Stimulated activated CD8-positive, alpha-beta memory T cell treated with anti-CD3 and anti-CD28 coated beads, Interleukin-12 subunit alpha, Interleukin-12 subunit beta, amount 100 ng/mL, for 24 hours (primary cell): Measurements from ENCODE around the gene ACOX1.

ENCODE experiments used
- DNase-seq: peaks from one replicate; pipeline ENCODE4 v3.0.0-alpha.2; 2020; ENCODE audit errors: extremely low read depth

Gene ACOX1

DNA sequence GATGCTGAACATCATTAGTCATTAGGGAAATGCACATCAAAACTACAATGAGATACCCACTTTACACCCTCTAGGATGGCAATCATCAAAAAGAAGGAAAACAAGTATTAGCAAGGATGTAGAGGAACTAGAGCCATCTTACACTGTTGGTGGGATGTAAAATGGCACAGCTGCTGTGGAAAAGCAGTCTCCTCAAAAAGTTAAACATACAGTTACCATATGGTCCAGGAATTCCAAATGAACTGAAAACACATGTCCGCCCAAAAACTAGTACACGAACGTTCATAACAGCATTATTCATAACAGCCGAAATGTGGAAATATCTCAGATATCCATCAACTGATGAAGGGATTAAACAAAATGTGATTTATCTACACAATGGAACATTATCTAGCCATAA is 45.2 kb downstream of the ACOX1 start:
- no peak for DNase-seq

DNA sequence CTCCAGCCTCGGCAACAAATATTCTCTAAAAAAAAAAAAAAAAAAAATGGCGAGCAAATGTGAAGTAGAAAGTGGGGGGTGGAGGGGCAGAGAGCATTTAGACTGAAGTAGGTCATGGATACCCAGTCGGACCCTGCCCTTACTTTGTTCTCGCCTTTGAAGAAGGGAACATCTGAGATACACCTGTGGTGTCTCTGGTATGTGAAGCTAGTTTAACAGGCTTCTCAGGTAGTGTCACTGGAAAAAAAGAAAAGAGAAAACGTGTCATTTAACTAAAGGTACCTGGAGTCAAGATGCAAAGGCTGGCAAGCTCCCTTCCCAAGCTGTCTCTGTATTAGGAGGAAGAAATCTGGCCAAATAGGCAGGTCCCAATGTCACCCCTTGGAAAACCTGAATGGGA is 46.1 kb downstream of the ACOX1 start:
- no peak for DNase-seq

DNA sequence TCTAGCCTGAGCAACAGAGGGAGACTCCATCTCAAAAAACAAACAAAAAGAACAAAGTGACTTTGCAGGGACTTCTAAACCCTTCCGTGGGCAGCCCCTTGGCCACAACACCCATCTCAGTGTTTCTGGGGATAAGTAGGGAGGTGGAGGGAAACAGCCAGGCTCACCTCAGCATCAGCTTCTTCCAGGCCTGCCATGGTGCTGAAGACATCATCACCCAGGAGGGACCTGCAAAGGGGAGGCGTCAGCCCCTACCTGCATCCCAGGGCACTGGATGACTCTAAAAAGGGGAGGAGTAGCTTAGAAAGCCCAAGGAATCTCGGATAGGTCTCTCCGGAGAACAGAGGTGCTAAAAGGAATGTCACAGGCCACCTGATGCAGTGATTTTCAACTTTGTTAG is 47.9 kb downstream of the ACOX1 start:
- no peak for DNase-seq

DNA sequence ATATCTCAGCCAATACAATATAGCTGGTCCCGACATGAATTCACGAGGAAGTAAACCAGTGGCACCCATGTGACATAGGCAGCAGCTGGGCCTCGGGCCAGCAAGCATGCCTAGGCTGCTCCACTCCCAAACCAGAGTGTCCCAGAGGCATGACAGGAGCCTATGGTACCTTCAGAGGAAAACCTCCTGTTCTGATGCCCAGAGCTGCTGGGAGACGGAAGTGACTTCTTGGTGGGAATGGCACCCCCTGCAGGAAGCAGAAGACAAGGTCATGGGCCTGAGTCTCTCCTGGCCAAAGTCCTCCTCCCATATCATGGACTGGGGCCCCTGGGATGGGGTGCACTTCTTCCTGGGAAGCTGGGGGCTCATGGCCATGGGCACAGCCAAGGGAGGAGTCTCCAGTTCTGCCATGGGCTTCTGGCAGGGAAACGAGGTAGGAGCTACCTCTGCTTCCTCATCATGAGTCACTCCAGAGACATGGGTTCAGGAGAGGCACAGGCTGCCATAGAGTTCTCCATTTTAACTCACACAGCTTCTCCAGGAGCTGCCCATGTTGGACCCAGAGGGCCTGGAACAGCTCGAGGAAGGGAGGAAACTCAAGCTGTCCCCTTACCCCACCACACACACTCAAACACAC is 51.6 kb downstream of the ACOX1 start:
- DNase-seq, result no peak

DNA sequence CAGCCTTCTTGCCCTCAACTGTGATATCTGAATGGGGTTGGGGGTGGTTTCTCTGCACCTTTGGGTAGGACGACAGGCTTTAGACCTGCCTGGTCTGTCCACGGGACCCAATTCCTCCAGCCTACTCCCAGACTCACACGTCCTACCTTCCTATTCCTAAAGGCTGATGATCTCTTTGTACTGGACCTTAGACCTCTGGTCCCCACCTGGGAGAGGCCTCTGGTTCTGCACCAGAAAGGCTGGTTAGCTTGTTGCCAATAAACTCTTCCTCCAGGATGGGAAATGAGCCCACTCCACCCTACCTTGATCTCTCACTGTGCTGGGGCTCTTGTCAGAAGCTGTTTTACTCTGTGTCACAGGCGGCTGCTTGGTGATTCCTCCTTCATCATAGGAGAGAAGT is 52.5 kb downstream of the ACOX1 start:
- no peak for DNase-seq

DNA sequence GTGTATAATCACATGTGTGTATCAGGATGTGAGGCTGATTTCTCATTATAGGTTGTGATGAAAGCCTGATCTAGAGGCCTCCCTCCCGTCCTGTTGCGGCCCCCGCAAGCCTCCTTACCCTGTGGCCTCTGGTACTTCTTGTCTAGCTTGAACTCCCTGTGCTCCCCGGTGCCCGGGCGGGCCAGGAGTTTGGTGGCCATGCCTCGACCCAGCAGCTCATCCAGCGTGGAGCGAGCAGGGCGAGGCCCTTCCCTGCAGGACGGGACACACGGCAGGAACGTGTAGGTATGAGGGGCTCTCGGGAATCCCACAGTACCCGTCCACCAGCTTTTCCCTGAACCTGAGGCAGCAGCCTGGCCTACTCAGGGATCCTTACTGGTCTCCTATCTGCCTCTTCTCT is 53.1 kb downstream of the ACOX1 start:
- no peak for DNase-seq

DNA sequence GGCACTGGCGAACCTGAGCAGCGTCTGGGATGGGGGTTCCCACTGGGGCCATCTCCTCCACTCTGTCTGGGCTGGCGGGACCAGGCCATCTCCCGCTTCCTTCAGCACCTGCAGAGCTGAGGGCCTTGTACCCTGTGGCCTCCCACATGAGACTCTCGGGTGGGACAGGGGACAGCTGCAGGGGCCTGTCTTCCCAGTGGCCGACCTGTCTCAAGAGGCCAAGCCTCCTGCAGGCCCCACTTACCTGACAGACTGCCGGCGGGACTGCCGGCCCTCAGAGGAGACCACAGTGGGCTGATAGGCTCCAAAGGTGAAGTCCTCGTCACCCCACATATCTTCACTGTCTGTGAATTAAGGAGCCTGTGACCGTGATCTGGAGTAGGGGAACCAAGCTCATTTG is 53.9 kb downstream of the ACOX1 start:
- no peak for DNase-seq

DNA sequence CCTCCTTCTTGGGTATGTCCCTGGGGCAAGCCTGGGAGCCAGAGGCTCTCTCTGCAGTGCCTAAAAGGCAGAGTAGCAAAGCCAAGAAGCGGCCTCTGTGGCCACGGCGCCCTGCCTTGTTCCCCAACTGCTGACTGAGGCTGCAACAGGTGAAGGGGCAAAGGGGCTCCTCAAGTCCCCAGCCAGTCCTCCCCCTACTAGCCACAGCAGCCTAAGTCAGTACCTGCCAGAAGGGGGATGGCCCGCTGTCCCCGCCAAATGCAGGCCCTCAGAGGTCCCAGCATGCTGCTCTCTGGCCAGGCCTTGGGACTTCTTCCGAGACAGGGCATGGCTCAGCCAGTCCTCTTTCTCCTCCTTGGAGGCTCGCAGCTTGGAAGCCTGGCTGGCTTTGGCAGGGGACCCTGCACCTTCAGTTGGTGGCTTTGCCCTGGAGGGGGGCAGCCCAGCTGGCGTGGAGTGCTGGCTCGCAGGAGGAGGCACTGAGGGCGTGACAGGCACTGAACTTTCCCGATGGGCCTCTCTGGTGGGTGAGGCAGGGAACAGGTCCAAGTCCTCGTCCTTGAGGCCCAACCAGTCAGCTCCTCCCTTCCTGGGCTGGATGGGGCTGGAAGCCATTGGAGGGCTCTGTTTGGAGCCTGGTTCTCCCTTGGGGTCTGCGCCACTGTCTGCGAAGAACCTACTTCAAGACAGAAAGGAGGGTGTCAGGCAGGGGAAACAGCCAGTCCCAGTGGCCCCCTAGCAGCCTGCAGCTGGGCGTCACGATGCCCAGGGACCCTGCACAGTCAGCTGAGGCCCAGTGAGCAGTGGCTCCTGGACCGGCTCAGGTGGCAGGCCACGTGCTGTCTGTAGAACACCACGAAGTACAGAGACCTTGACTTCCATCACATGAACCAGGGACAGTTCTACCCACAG is 55.7 kb downstream of the ACOX1 start:
- no peak for DNase-seq

DNA sequence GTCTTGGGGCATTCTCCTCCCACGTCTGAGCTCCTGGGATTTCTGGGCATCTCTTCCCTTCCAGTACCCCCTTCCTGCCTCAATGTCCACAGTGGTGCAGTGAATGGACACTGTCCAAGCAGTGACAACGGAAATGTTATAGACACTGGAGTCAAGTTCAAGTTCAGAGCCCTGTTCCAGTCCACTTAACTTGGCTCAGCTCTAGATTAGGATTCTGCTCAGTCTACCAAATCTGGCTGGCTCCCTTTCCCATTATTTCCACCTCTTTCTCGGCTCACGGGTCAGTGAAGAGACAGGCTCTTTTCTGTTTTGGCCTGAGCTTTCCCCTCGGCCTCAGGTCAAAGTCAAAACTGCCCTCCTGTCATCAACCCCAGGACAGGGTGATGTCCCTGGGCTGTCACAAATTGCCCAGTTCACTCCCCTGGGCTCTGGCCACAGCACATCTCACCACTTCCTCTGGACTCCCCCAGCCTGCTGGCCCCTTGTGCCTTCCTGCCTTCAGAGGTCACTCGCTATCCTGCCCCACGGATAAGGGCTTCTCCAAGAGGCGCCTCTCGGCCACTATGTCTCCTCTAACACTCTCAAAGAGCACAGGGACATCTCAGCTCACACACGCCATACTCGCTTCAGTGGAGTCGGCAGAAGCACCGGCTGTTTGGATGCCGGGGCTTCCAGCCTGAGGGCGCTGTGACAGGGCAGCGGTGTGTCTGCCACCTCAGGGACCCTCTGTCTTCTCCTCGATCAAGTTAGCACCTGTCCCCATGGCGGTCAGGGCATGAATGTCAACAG is 56.6 kb downstream of the ACOX1 start:
- no peak for DNase-seq

DNA sequence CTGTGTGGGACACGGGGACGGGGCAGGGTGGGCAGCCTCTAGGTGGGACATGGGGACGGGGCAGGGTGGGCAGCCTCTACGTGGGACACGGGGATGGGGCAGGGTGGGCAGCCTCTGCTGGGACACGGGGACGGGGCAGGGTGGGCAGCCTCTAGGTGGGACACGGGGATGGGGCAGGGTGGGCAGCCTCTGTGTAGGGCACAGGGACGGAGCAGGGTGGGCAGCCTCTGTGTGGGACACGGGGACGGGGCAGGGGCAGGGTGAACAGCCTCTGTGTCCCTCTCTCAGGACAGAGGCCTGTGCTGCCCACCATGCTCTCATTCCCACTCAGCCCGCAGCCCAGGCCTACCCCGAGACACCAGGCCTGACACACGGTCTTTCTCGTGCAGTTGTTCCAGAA is 57.4 kb downstream of the ACOX1 start:
- no peak for DNase-seq

DNA sequence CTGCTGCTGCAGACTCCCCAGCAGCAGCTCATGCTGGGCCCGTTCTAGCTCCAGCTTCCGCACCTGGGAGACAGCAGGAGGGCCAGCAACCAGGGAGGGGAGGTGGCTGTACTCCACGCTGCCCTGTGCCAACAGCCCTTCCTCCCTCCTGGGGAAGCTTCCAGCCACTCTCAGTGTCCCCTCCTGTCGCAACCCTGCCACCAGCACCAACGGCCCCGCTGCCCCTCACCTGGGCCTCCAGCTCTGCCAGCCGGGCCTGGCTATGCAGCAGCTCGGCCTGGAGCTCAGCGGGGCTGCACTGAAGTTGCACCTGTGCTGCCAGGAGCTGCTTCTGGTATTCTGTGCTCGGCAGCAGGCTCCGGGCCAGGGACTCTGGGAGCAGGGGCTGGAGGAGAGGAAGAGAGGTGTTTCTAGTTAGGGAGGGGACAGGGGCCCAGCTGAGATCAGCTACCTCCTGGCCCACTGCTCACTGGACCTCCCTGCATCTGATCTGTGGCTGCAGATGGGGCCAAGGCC is 58.9 kb downstream of the ACOX1 start:
- DNase-seq, result no peak

DNA sequence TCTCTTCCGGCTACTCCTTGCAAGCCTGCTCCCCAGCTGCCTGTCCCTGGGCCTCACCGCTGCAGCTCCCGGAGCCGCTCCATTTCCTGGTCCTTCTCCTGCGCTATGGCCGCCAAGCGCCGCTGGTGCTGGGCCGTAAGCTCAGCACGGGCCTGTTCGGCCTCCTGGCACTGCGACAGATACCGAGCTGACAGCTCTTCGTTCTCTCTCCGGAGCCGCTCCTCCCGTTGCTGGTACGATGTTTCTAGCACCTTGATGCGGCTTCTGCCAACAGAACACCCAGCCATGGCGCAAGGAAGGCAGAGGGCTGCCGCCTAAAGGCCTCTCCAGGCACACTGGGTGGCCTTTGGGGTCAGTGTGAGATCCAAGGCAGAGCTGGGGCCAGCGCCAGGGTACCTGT is 59.4 kb downstream of the ACOX1 start:
- no peak for DNase-seq

DNA sequence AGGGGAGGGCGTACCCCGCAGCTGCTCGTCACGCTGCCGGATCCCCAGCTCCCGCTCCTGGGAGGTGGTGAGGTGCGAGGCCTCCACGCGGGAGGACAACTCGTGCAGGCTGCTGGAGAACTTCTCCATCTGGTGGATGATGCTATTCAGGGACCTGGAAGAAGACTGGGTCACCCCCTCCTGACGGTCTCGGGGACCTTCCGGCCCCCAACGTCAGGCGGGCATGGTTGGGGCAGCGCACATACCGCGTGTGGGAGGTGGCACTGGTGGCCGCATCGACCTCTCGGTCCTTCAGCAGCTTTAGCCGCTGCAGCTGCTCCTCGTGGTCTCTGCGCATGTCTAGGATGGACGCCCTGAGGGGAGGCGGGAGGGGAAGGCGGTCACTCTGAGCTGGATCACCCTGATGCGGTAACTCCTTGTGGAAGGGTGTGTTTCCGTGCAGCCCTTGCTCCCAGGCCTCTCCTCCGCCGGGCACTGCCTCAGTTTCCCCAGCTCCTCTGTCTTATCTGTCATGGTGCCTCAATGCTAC is 61.0 kb downstream of the ACOX1 start:
- DNase-seq, result no peak

DNA sequence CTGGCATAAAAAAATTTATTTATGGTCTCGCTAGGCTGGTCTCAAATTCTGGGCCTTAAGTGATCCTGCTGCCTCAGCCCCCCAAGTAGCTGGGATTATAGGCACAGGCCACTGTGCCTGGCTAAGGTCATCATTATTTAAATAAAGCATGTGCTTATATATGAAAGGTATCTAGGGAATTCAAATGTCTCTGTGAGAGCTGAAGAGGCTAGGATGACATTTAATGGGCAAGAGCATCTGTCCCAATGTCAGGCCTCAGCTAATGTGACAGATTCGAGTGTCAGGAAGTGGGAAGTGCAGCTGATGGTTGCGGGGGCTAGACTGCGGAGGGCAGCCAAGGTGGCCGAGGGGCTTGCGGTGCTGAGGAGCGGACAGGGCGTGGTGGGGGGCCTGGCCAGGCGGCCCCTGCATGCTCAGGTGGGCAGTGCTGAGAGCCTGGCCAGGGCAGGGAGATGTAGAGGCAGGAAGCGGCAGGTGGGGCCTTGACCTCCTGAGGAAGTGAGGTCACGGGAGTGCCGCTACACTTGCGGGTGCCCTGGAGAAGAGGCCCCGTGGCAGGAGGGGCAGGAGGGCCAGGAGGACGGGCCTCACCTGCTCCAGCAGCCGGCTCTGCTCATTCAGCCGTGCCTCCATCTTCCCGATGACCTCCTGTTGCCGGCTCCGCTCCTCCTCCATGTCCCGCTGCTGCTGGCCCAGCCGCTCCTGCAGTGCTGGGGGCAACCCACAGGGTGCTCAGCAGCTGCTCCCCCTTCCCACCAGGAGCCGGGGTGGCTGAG is 61.6 kb downstream of the ACOX1 start:
- DNase-seq, result no peak

DNA sequence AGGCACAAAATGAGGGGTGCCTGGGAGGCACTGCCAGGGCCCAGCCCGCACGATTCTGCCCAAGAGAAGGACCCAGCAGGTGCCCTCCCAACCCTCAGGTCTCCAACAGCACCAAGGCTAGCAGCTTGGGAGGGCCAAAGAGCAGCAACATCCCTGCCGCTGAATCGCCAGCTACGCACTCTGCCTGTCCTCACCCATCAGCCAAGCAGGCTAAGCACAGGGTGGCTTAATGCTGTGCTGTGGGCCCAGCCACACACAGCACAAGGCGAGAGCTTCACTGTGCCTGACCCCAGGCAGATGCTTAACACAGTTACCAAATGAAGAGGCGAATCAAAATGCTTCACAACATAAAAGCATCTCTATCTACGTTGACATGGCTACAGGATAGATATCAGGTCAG is 63.7 kb downstream of the ACOX1 start:
- no peak for DNase-seq

DNA sequence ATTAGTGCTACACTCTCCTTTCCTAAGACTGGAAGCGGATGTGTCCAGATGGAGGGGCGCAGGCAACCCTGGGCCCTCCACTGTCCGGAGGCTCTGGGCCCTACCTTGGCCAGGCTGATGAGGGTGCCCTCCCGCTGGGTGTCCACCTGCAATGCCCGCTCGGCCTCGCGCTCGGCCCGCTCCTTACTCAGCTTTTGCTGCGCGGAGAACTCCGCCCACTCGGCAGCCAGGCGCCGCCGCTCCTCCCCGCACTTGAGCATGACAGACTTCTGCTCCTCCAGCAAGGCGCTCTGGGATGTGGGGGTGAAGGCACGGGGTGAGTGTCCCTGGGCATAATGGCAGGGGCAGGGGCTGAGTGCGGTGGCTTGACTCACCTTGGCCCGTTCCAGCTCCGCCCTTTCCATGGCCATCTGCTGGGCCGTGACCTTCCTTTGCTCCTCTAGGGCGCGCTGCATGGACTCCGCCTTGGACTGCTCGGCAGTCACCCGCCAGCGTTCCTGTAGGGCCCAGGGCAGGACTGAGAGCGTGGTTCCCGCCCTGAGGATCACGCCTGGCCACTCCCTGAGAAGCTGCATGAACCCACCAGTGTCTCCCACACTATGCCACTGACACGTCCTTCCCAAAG is 64.2 kb downstream of the ACOX1 start:
- DNase-seq, result no peak

DNA sequence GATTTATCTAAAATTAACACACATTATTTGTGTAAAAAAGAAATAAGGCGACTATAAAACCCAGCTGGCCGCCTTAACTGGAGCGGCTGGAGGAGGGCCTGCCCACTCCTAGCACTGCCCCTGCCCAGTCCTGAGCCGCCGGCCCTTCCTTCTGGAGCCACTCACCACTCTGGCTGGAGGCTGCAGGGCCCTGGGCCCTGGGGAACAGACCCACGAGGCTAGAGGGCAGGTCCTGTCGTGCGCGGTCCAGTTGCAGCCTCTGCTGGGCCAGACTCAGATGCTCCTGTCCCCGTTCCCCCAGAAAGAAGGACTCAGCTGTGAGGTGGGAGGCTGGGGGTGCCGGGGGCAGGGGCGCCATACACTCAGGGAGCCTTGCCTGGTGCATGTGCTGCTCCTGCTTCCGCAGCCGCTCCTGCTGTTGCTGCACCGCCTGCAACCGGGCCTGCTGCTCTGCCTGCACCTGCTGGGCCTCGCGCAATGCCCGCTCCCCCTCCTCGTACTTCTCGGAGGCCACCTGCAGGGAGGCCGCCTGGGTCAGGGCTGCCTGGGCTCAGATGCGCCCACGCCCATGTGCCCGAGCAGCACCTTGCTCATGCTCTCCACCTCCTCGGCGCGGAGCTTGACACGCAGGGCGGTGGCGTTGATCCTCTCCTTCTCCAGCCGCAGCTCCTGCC is 65.3 kb downstream of the ACOX1 start:
- DNase-seq, result no peak

DNA sequence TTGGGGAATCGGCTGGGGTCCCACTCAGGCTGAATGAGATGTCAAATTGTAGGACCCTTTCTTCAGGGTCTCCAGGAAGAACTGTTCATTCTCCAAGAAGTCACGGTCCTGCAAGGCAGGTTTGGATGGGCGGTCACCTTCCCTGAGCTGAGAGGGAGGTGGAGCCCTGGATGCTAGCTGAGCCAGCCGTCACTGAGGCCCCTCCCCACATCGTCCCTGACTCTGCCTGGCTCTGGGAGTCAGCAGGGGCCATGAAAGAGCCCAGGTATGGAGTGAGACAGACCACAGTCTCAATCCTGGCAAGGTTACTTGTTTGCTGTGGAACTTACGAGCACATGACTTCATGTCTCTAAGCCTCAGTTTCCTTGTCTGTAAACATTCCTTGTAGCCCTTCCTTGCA is 68.3 kb downstream of the ACOX1 start:
- no peak for DNase-seq

DNA sequence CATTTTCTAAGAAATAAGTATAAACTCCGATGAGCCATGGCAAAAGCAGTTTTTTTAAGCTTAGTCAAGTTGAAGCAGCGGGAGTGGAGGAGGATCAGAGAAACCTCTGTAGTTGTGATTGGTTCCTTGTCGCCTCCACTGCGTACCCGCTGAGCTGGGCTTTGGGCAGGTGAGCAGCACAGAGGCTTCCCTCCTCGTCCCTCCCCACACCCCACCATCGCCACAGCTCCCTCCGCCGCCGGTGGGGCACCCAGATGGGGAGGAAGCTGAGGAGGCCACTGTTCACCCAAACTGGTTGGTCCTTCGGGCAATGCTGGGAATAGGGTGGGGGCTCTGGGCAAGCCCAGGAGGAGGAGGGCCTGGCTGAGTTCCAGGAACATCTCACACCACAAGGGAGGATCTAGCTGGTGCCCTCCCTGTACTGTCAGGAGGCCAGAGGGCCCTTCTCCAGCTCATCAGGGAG is 69.1 kb downstream of the ACOX1 start:
- no peak for DNase-seq
